LNCAP (cell line): ENCODE measurements around the gene ENDOU.
A peak's percentile ranks its signal among the peaks of the same experiment; 100 is the strongest.

ENCODE experiments used
- TF ChIP-seq, protein P1 (sequence below): fragments of 450-650 bp; IDR thresholded peaks from 2 replicates; pipeline ENCODE4 v1.5.1; 2017; ENCODE audit warnings: mild to moderate bottlenecking

ENDOU gene

DNA sequence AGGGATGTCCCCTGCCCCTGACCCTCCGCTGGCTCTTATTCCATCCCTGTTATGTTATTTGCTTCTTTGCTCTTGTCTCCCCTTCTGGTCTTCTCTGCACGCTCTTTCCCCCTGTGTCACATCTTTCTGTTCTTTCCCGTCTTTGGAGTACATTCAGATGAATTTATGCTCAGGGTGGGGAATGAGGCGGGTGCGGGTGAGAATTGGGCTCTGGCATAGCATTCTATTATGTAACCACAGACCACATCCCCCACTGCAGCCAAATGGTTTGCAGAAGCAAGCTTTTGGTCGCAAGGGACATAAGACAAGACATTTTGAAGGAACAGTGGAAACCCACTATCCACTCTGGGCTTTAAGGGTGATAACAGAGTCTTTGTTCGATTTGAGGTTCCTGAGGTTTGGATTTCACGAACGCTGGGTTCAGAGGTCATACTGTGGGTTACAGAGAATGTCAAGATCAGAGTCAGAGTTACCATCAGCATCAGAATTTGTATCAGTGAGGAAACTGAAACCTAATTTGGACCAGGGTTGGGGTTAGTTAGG is 3.8 kb downstream of the ENDOU start:
- TF ChIP-seq, protein P1, sequence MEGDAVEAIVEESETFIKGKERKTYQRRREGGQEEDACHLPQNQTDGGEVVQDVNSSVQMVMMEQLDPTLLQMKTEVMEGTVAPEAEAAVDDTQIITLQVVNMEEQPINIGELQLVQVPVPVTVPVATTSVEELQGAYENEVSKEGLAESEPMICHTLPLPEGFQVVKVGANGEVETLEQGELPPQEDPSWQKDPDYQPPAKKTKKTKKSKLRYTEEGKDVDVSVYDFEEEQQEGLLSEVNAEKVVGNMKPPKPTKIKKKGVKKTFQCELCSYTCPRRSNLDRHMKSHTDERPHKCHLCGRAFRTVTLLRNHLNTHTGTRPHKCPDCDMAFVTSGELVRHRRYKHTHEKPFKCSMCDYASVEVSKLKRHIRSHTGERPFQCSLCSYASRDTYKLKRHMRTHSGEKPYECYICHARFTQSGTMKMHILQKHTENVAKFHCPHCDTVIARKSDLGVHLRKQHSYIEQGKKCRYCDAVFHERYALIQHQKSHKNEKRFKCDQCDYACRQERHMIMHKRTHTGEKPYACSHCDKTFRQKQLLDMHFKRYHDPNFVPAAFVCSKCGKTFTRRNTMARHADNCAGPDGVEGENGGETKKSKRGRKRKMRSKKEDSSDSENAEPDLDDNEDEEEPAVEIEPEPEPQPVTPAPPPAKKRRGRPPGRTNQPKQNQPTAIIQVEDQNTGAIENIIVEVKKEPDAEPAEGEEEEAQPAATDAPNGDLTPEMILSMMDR: no peak

DNA sequence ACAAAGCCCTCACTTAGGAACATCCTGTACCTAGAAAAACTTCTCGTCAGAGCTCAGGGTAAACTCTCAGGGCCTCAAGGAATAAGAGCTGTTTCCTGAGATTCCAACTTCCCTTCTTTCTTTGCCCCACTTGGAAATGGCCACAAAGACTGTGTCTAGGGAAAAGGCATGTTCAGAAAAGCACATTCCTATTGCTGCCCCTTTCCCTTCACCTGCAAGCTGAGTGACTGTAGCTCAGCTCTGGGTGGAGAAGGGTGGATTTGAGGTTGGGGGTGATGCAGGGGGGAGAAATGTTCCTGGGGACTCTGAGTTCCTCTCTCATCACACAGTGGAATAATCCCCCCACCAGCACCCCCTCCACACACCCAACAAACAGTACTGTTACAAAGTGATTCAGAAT is 6.8 kb downstream of the ENDOU start:
- TF ChIP-seq, protein P1: no peak

DNA sequence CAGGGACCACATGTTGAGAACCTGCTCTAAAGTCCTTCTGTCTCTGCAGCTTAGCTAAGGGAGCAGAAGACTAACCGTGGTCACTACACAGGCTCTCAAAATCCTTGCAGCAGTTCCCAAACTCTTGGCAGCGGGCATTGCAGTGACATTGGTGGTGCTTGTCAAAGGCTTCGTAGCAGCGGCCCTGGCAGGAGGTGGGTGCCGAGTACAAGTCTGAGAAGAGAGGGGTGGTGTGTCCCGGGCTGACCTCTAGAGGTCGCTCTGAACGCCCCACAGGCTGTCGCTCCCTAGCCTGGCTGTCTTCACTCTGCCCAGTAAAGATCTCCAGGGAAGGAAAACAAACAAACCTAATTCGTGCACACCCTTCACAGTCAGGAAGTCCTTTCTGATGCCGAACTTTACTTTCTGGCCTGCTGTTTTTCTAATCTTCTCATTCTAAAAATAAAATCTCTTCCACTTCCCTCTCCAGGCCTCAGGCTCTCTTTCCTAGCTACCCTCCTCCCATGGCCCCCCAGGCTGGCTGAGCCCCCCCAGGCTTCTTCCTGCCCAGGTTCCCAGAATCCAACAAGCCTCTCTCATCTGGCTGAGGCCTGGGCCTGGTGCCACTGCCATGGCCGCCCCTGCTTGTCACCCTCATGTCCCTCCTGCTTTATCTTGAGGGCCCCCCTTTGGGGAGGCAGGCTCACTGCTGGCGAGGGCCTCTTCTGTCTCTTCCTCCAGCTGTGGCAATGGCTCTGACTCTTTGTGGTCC is 7.7 kb downstream of the ENDOU start:
- TF ChIP-seq, protein P1: peak; percentile 93

DNA sequence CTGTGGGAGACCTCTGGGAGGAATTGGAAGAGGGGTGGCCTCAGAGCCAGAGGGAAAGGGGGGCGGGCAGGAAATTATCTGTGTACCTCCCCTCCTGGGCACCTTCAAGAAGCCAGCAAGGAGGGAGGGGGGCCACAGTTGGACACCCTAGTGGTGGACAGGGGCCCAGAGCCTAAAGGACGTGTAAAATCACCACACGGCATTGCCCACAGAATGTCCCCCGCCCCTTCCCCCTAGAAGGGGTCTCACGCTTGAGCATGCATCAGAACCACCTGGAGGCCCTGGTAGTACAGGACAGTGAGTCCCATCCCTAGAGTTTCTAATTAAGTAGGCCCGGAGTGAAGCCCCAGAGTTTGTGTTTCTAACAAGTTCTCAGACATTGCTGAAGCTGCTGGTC is 8.2 kb downstream of the ENDOU start:
- TF ChIP-seq, protein P1: no peak

DNA sequence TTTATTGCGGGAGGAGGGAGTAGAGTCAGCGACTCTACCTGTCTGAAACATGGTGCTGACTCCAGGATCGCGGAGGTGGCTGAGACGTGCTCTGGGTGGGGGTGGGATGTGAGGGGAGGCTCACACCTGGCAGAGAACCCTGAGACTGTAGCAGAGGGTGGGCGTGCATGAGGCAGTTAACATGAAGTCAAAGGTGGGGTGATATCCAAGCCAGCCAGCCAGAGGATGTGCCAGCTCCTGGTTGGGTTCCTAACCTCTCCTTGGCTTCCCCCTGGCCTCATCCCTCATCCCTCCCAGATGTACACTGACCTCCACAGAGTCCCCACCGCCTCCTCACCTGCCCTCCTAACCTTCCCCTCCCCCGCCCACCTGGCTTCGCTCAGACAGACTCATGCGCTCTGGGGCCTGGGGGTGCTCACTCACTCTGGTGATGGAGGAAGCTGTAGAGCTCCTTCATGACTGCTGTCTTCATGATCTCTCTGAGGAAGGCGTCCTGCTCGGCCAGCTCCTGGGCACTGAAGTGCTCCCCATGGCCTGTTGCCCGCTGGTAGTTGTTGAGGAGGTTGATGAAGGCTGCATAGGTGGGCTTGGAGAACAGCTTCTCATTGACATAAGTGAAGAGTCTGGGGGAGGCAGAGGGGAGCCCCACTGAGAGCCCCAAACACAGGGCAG is 9.3 kb downstream of the ENDOU start:
- TF ChIP-seq, protein P1: no peak

DNA sequence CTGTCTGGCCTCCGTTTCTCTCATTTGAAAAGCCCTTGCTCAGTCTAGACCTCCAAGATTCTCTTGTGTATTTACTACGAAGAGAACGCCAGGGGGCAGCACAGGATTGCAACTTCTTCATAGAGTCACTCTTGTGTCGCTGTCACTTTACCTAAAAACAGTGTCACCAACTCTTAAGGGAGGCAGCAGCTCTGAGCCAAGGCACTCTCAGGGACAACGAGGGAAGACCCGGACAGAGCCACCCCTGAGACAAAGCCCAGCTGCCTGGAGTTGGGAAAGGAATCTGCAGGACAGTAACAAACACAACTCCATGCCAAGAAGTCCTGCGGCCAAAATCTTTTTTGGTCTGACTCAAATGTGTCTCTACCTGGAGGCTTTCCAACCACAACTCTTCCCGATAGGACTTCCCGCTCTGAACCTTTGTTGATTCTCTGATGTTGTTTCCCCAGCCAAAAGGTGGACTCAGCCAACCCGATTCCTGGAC is 9.9 kb downstream of the ENDOU start:
- TF ChIP-seq, protein P1: peak; percentile 89

DNA sequence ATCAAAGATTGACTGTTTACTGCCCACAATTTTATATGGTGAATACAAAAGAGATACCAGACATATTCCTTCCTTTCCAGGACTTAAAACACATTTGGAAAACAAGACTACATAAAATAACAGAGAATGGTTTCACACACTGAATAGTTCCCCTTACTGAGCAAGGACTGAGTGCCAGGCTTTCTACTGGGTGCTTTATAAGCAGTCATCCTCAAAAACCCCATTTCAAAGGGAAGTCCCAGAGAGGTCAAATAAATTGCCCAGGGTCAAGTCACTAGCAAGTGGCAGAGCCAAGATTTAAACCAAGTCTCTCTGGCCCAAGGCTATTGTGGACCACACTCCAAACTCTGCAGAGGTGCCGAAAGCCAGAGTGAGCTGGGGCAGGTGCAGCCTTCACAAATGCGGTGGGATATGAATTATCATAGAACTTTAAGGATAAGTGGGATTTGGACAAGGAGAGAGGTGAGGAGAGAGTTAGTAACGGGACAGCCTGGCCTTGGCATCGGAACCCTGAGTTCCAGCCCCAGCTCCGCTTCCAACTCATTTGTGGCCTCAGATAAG is 10.4 kb downstream of the ENDOU start:
- TF ChIP-seq, protein P1: no peak
